T-helper 1 cell (primary cell): ENCODE data around the gene TCP11L2.
"Not testable (repeated sequence)": the region's sequence is repeated elsewhere in the genome, so short reads cannot be mapped to it uniquely, and the experiment has no call there.

Source experiments
- DNase-seq, 5 donors: peaks; one replicate each; pipeline ENCODE4 v3.0.0-alpha.2; 2012 to 2020

Gene TCP11L2

DNA sequence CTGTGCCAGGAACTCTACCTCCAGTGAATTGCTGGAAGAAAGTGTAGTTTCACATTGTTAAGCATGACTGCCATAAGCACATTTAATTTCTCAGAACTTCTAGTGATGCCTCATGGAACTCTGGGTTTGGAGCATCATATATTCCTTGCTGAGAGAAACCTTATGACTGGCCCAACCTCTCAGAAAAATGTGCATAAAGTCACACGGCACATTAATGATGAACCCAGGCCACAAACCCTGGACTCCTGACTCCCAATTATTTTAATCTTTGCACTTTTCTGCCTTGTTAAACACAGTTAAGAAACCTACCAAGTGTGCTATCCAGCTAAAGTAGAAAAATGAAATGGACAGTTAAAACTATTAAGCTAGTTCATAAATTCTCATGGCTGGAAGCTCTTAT, 5.6 kb downstream of the TCP11L2 start:
- no peak for DNase-seq

DNA sequence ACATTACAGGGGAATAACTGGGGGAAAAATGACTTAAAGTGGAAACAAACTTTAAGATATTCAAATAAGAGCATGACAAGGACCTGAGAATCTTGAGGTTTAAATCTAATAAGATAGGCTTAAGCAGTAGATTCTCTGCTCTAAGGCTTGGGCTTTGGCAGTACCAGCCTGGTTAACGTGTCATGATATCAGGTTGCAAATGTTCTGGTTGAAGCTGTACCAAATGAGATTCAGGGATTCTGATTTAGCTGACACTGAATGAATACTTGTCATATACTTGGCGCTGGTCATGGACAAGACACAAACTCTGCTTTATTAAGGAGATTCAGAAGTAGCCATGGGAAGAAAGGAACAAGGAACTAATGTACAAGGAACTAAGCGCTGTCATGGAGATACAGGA, 6.1 kb downstream of the TCP11L2 start:
- DNase-seq, result no peak

DNA sequence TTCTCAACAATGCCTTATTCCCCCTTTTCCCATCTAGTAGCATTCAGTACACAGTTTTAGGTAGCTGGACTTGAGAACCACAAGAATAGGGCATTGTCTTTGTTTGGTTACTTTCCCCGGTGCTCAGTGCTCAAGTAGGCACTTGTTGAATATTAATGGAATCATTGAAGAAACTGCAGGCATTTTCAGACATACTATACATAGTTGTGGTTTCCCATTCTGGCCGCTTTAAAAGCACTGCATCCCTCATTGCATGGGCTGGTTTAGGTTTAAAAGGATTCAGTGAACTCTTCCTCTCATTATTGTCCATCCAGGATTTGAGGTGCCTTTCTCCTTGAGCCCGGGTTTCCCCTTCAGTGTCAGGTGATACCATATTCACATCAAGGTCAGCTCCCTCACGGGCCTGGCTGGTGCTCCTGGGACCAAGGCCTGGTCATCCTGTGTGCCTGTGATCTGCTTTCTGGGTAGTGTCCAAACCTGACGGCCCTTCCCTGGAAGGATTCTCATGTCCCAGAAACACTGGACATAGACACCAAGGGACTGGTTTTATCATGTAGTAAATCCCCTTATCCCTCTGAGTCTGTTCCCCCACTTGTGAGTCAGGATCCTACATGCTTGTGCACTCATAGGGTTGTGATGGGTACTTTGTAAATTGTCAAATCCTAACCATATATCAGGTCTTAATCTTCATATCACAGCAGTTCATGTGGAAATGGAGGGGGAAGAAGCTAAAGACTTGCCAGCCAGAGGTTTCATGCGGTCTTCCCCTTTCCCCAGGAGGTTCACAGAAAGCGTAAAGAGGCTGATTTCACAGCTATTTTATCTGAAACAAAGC, 7.4 kb downstream of the TCP11L2 start:
- no peak for DNase-seq

DNA sequence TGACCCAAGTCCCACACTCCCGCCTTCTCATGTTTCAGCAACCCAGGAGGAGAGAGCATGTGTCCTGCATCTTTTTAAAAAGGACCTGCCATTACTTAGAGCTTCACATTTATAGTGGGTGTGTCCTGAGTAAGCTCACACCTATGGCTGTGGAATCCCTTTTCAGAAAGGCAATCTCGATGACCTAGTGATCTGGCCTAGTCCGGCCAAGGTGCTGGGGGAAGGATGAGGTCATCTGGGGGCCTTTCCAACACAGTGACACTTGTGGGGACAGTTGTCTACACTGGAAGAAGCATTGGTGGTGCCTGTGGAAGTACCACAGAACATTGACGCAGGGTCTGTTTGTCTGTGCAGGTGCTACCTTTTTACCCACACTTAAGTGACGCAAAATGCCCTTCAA, 8.2 kb downstream of the TCP11L2 start:
- no peak for DNase-seq

DNA sequence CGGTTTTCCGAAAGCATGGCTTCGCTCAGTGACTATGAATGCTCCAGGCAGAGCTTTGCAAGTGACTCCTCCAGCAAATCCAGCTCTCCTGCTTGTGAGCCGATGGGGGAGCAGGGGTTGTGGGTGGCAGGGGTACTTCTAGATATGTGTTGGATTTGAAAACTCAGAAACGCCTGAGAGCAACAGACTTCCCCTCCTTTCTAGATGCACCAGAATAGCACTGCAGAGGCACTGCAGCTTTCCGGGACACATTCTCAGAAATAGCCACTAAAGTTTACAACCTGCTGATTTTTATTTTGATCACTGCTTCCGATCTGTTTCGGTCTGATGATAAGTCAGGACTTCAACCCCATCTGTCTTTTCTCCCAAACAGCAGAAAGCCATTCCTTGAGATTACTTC, 8.6 kb downstream of the TCP11L2 start:
- DNase-seq, result no peak

DNA sequence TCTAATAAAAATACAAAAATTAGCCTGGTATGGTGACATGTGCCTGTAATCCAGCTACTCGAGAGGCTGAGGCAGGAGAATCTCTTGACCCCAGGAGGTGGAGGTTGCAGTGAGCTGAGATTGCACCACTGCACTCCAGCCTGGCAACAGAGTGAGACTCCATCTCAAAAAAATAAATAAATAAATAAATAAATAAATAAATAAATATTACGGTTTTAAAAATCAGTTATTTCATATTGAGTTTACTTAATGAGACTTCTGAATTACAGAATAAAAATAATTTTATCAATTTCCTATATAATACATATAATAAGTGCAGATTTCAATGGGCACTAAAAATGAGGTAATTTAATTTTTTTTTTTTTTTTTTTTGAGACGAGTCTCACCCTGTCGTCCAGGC, 10.9 kb downstream of the TCP11L2 start:
- DNase-seq, result not testable (repeated sequence)

DNA sequence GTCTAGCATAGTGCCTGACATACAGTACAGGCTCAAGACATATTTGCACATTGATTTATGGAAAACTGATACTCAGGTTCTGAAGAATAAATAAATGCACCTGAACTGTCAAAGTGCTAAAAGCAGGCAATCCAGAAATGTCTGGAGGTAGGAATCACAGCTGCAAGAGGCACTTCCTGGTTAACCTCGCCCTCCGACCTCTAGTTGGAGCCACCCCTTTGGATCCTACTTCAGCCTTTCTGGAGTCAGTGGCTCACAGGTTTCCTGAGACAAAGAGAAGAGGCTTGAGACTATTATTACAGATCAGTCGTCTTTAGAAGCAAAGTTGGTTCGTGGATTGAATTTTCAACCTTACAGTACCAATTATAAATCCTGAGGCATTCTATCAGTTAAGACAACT, 13.0 kb downstream of the TCP11L2 start:
- DNase-seq, result no peak

DNA sequence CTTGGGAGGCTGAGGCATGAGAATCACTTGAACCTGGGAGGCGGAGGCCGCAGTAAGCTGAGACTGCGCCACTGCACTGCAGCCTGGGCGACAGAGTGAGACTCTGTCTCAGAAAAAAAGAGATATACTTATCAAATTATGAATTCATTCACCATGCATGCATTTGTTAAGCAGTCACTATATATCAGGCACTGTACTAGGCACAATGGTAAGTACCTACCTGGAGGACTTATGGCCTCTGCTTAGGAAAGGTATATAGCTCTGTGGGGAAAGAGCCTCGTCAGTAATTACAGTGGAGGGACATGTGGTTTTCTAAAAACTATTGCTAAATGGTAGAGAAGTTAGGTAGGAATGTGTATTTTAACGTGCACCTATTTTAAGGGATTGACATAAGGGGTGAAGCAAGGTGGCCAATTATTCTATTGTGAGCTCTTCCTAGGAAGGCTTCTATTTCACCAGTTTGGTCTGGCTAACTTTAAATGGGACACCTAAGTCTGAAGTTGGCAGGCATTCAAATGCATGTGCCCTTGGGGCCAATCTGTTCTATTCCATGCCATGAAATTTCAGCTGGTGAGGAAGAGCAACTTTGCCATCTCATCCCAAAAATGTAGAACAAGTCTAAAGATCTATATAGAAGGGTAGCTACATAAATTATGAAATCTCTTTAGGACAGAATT, 15.0 kb downstream of the TCP11L2 start:
- DNase-seq, result no peak

DNA sequence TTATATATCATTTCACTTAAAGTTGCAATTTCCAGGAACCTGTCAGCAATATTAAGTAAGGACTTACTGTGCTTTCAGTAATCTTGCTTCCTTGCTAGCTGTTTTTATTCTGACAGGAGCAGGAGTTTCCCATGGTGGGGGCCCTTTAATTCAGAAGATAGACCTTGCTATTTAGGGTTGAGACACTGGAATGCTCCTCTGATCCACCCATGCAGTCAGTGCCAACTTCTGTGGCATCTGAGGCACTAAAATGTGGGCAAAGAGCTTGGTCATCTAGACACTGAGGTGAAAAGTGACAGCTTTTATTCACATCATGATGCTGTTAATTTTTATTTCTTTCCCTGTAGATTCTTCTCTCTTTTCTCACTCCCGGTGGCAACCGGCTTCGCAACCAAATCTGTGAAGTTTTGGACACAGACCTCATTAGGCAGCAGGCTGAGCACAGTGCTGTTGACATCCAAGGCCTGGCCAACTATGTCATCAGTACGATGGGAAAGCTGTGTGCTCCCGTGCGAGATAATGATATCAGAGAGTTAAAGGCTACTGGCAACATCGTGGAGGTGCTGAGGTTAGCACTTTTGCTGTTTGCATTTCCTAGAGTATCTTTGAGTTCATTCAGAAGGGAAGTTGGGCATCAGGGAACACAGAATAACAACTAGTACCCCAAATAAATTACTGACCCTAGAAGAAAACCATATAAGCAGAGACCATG, 18.8 kb downstream of the TCP11L2 start:
- no peak for DNase-seq

DNA sequence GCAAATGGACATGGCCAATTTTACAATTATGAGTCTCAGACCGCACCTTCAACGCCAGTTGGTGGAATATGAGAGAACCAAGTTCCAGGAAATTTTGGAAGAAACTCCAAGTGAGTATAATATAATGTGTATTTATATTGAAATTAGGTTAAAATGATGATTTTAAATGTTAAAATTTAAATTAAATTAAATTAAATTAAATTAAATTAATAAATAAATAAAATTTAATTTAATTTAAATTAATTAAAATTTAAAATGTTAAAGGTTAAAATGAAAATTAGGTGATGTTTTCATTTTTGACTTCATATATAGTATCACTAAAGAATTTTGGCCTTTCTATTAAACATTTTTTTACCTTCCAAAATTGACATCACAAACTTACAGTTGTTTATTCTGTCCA, 21.0 kb downstream of the TCP11L2 start:
- no peak for DNase-seq

DNA sequence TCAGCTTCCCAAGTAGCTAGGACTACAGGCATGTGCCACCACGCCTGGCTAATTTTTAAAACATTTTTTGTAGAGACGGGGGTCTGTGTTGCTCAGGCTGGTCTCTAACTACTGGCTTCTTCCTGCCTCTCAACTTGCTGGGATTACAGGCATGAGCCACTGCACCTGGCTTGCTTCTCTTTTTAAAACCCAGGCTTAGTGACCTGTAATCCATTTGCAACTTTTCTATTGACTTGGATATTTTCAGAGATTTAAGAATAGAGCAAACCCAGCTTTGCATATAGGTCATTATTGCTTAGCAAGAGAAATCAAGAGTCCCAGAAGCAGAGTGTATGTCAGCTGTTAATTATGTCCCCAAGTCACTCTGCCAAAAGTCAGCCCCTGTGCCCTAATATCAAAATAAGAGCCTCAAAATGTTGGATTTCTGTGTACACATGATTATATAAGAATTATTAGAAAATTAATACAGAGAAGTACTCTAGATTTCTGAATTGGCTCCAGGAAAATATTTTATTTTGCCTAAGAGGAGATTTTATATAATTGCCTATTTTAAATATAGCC, 24.9 kb downstream of the TCP11L2 start:
- DNase-seq, result no peak

DNA sequence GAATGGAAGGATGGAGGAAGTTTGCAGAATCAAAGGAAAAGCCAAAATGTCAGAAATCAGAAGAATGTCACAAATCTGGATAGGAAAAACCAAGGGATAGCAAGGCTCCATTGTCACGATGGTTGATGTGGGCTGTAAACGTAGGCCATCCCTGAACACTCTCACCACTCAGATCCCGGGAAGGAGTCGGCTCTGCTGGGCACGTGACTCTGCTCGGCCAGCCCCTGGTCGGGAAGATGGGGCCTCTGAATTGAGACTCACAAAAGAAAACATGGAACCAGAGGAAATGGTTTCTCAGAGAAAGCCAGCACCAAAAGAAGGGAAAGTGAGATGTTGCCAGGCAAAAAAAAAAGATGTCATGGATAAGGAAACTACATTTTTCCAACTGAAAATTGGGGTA, 26.2 kb downstream of the TCP11L2 start:
- DNase-seq, result no peak

DNA sequence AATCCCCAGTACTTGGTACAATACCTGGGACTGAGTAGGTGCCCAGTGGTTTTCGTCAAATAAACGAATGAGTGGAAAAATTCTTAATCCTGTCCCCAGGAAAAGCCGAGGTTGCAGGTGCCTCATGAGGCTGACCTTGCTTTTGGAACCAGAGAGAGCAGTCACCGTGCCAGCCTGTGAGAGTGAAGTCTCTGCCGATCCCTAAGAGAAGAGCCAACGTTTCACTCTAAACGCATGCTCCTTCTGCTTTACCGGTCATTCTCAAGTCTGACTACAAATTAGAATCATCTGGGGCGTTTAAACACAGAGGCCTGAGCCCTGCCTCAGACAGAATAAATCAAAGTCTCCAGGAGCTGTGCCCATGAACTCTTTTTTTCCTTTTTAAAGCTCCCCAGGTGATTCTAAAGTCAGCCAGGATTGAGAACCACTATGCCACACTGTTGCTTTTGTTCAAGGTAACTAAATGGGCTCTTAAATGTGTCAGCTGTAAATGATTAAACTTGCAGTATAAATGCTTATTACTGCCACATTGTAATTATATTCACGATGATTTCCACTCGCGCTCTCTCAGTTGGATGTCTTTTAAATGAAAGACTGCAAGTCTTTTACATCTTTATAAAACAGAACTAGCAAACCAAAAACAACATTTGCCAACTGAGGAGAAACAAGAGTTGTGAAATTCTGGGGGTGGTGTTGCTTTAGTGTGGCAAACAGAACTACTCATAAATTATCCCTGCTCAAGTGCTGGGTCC, 26.9 kb downstream of the TCP11L2 start:
- DNase-seq, result no peak

DNA sequence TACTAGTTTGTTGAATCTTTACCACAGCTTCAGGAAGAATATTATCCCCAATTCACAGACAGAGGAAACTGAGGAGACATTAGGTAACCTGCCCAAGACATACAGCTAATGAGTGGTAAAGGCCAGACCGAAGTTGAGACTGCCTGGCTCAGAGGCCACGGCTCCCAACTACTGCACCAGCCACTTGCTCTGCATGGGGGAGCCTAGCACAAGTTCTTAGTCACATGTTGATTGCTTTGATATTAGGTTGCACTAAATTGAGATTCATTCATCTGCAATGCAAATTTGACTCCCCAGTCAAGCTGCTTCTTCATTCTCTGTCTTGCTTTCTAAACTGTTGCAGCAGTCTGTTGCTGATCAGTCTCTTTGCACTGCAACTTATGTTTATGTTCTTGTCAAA, 29.1 kb downstream of the TCP11L2 start:
- no peak for DNase-seq

DNA sequence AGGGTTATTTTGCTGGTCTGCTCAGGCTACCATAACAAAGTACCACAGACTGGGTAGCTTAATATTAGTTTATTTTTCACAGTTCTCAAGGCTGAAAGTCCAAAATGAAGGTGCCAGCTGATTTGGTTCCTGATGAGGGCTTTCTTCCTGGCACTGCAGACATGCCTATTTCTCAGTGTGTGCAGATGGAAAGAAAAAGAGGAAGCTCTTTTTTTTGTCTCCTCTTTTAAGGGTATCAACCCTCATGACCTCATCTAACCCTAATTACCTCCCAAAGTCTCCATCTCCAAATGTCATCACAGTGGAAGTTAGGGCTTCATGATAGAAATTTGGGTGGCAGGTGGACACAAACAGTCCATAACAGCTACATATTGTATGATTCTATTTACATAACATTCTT, 30.0 kb downstream of the TCP11L2 start:
- no peak for DNase-seq

DNA sequence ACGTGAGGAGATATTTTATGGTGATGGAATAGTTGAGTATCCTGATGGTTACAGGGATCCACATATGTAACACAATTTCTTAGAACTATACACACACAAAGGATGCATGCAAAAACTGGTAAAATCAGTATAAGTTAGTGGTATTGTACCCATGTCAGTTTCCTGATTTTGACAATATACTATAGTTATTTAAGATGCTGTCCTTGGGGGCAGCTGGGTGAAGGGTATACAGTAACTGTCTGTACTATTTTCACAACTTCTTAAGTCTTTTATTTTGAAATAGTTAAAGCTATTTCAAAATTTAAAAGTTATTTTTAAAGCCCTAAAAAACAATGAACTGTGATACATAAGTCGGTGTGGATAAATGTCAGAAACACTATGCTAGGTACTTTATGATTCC, 30.5 kb downstream of the TCP11L2 start:
- DNase-seq, result no peak

DNA sequence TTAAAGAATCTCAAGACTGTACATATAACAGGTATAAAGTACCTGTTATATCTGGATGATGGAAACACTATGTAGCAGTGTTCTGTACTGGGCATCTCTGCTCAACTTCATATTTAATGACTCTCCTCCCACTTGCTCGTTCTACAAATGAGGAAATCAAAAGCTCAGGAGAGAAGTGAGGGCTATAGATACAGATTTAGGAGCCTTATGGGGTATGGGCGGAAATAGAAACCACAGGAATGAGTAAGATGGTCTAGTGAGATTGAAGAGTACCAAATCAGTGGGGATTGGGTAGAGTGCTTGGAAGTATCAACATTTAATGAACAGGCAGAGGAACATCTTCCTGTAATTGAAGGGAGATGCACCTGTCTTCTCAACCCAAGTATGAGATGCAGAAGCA, 31.2 kb downstream of the TCP11L2 start:
- DNase-seq, result no peak

DNA sequence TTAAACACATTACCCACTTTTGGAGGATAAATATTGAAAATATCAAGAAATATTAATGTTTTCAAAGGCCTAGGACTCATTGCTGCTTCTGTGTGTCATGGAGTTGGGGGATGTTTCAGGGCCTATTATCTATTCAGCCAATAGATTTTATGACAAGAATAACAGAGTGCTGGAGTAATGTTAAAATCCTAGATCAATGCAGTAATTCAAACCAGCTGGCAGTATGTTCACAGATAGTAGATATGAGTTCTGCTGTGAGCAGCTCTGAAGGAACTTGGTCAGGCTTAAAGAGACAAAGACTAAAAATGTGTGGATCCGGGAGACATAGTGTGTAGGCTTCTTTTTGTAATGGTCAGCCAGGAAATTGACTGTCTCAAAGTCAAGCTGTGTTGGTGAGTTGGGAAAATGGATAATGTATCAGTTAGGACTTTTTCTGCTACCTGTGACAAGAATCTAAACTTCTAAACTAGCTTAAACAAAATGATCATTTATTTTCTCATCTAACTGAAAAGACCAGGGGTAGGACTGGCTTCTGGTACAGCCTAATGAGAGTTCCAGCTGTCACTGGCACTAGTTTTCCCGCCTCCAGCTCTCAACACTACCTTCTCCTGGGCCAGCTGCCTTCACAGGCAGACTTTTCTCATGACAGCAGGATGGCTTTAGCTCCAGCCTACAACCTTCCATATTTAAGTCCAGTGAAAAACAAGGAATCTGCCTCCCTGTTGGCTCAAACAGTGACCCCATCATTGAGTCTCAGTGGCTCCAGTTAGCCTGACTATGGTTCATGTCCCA, 38.7 kb downstream of the TCP11L2 start:
- DNase-seq, result no peak

DNA sequence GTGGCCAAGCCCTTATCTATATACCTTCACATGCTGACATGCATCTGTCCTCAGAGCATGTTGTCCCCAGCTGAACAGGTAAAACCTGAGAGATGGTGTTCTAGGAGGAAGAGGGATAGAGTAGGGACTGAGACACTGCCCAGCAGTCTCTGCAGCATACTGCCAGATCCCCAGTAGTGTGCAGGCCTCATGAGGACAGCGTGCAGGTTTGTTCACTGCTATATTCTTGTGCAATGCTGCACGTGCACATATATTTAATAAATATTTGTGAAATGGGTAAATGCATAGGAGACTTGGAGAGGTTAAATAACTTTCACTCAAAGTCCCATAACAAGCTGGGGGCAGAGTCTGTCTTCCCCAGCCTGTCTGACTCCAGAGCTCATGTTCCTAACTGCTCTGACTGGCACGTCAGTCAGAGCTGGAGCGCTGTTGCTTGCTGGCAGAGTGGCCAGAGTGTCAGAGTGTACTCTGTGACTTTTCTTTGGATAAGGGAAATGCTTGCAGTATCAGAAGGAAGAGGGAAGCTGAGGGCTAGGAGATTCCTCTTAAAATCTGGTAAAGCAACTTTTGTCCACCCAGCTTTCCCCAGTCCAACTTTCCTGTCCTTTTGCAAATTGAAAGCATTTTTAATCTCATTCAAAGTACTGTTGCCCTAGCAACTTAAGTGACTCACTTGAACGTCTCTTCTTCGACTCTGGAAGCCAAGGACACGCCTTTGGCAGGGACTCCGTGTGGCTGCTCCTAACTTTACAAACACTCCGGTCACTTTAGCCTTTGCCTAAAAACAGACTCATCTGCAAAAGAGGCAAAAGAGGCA, 40.1 kb downstream of the TCP11L2 start:
- DNase-seq, result no peak

DNA sequence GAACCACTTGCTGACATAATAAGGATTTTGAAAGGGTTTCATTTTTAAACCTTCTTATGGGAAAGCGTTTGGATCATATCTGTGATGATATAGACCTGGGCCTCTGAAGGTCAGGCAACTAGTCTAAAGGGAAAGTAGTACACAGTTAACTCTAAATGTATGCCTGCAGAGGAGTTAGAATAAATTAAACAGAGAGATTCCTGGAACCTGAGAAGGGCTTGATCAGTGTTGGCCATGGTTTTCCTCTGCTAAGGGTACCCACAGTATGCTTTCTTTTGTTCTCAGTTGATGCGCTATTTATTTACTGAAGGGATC, 40.6 kb downstream of the TCP11L2 start:
- DNase-seq, result no peak

DNA sequence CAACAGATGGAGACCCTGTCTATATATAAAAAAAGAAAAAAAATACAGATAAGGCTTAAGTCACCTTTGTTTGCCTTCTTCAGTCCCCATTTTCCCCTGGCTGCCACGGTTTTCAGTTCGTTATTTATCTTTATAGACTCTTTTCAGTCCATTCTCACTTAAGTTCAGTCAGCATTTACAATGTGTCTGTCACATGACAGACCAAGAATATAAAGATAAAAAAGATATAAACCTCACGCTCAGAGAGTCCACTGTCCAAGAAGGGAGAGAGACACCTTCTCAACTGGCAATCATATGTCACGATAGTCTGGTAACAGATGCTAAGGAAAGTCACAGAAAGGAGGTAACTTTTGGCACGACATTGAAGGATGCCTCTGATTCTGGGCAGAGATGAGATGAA, 41.6 kb downstream of the TCP11L2 start:
- DNase-seq, result no peak
